ENCODE results near the gene SCYGR3.
"Not testable (repeated sequence)": the region's sequence is repeated elsewhere in the genome, so short reads cannot be mapped to it uniquely, and the experiment has no call there.

SCYGR3 gene

DNA sequence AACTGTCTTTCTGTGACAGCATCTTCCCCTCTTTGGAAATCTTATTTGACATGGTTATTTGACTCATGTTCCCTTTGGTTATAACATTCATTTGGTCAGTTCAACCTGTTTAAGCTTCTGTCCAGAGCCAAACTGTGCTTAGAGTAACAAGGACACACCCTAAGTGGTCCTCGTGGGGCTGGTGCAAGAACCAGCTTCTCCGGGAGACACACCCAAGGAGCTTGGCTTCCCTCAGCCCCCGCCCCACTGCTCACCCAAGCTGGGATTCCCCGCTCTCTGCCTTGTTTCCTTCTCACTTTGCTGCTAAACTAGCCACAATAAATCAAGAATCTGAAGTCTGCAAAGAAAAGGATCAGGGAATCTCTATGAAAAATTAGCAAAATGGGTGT lies 1.4 kb downstream of the SCYGR3 start:
- DNase-seq (ENCODE audit: low spot score), result no peak

GRCh38 chr2:227612546-227613271 lies 1.9 kb downstream of the SCYGR3 start:
- DNase-seq (ENCODE audit: low spot score), result no peak

DNA sequence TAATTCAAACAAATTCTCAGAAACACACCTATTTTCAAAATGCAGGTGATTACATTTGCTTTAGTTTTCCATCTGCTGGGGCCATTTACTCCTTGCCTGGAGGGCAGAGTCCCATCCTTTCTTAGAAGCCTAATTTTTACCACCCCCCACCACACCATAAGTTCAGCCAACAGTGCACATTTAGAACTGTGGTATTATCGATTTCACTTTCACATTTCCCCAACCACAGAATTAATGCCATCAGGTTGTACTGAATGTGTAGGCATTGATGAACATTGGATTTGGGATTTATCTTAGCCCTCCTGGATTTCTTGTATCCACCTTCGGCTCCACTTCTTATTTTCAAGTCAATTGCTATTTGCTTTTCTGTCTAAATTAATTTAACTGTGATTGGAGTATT lies 4.5 kb downstream of the SCYGR3 start:
- no peak for DNase-seq (ENCODE audit: low spot score)

- no peak for DNase-seq (ENCODE audit: low spot score)
Measured at GRCh38 chr2:227608561-227609338, 5.9 kb downstream of the SCYGR3 start.

- DNase-seq (ENCODE audit: low spot score), result no peak
Measured at GRCh38 chr2:227607941-227608340, 6.7 kb downstream of the SCYGR3 start.

GRCh38 chr2:227606476-227606875 lies 8.2 kb downstream of the SCYGR3 start:
- no peak for DNase-seq (ENCODE audit: low spot score)

DNA sequence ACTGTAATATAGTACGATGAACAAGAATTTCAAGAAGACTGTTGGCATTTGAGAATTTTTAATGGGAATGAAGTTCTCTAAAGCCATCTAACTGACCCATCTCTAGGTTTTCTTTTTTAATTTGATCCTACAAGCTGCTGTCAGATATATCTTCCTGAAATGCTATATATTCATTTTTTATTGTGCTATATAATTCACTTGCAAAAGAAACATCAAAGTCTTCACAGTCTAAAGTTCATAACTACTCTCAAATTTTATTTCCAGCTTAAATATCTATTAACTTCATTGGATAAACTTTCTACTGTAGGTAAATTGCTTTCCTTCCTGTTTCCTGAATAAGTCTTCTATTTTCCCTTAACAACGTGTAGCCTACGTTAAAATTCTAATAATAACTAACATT lies 12.3 kb downstream of the SCYGR3 start:
- DNase-seq (ENCODE audit: low spot score), result no peak

DNA sequence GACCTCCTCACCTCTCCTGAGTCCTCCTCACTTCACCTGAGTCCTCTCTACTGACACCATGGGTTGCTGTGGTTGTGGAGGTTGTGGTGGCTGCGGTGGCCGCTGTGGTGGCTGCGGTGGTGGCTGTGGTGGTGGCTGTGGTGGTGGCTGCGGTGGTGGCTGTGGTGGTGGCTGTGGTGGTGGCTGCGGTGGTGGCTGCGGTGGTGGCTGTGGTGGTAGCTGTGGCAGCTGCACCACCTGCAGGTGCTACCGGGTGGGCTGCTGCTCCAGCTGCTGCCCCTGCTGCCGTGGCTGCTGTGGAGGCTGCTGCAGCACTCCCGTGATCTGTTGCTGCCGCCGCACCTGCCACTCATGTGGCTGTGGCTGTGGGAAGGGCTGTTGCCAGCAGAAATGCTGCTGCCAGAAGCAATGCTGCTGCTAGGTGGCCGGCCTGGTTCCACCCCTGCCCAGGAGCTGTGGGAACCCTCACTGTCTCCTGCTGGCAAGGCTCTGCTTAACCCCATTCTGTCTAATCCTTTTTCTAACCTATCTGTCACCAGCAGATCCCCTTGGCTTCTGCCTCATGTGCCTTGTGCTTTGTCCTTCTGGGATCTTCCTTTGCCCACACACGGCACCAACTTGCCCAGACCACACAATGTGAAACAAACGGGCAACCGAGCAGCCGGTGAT lies 15.7 kb downstream of the SCYGR3 start, which contains the start of gene SCYGR2:
Gene SCYGR2, plus strand, starts transcription at position 59 of the 669 bp plus-strand sequence. Its CDS starts 0 bp downstream, at position 59.
- not testable (repeated sequence) for DNase-seq (ENCODE audit: low spot score)

- DNase-seq (ENCODE audit: low spot score), result no peak
Measured at GRCh38 chr2:227597998-227598397, 16.6 kb downstream of the SCYGR3 start.

- no peak for DNase-seq (ENCODE audit: low spot score)
Measured at GRCh38 chr2:227597036-227597435, 17.6 kb downstream of the SCYGR3 start.

DNA sequence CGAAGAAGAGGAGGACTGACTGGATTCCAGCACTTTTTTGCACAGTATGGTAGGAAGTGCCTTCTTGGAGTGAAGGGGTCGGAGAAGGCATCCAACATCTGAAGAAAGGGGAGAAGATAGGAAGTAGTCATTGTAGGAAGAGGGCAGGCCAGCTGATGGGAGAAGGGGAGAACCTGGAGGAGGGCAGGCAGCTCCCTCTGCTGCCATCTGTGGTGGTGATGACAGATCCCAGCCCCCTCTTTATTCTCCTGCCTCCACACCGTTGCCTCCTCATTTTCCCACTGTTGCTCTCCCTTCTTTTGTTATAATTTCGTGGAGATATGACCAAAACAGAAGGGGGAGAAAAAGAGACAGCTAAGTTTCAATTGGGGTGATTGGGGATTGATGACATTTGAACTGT lies 18.8 kb downstream of the SCYGR3 start:
- no peak for DNase-seq (ENCODE audit: low spot score)

- DNase-seq (ENCODE audit: low spot score), result no peak
Measured at GRCh38 chr2:227592694-227593387, 21.8 kb downstream of the SCYGR3 start.

DNA sequence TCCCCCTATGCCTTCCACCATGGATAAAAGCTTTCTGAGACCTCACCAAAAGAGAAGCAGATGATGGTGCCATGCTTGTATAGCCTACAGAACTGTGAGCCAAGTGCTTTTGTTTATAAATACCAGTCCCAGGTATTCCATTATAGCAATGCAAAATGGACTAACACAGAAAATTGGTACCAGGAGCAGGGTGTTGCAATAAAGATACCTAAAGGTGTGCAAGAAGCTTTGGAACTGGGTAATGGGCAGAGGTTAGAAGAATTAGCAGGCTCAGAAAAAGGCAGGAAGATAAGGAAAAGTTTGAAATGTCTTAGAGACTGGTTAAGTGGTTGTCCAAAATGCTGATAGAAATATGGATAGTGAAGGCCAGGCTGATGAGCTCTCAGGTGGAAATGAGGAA lies 32.3 kb downstream of the SCYGR3 start:
- DNase-seq (ENCODE audit: low spot score), result no peak

GRCh38 chr2:227579791-227580190 lies 34.8 kb downstream of the SCYGR3 start:
- no peak for DNase-seq (ENCODE audit: low spot score)

DNA sequence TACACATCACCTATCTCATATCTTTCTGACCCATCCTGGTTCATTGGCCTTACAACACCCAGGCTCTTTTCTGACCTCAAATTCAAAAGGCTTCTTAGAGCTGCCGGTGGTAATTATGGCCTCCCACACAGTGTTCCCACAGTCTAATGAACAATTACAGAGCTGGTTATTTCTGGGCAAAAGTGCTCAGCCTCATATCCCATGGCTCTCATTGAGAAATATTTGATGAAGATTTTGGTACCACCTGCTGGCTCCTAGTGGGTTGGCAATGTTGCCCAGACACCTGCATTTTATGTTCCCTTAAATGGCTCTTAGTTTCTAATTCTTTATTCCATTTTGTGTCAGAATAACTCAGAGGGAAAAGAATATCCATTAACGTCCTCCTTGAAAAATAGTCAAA lies 36.0 kb downstream of the SCYGR3 start:
- DNase-seq (ENCODE audit: low spot score), result no peak

DNA sequence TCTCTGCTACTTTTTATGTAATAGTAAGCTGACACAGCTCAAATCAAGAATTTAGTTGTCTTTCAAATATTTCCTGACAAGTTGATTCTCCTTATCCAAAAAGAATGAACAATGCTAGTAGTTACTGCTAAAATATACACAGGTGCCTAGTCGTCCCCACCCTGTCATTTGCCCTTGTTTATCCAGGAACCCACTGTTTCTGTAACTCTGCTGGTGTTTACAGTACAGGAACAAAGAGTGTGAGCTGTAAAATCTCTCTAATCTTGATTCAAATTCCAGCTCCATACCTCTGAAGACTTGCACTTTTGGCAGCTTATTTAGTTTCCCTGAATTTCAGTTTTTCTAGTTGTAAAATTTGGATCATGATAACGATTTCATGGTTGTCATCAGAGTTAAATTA lies 37.1 kb downstream of the SCYGR3 start:
- no peak for DNase-seq (ENCODE audit: low spot score)

DNA sequence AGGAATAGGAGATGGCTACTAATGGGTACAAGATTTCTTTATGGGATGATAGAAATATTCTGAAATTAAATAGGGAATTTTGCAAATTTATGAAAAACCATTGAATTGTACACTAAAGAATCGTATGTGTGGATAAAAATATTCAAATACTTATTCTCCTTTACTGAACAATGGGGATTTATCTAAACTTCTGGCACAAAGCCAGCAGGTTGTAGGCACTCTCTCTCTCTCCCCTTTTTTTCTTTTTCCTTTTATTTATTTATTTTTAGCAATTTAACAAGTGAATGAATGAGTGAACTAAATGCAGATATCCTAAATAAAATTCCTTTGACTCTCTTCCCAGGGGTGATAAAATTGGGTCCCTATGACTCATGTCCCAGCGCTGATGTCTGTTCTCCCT lies 37.8 kb downstream of the SCYGR3 start:
- DNase-seq (ENCODE audit: low spot score), result no peak

DNA sequence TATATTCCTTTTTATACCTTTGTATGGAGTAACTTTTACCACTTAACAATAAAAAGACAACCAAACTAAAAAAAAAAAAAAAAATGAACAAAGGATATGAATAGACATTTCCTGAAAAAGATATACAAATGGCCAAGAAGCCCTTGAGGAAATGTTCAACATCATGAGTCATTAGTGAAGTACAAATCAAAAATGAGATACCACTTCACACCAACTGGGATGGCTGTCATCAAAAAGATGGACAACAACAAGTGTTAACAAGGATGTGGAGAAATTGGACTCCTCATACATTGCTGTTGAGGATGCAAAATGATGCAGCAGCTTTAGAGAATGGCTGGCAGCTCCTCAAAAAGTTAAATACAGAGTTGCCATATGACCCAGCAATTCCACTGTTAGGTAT lies 38.5 kb downstream of the SCYGR3 start:
- DNase-seq (ENCODE audit: low spot score), result no peak

GRCh38 chr2:227570615-227571014 lies 44.0 kb downstream of the SCYGR3 start:
- DNase-seq (ENCODE audit: low spot score), result no peak

- no peak for DNase-seq (ENCODE audit: low spot score)
Measured at GRCh38 chr2:227568852-227569169, 45.8 kb downstream of the SCYGR3 start.

- DNase-seq (ENCODE audit: low spot score), result no peak
Measured at GRCh38 chr2:227566012-227566411, 48.6 kb downstream of the SCYGR3 start.

DNA sequence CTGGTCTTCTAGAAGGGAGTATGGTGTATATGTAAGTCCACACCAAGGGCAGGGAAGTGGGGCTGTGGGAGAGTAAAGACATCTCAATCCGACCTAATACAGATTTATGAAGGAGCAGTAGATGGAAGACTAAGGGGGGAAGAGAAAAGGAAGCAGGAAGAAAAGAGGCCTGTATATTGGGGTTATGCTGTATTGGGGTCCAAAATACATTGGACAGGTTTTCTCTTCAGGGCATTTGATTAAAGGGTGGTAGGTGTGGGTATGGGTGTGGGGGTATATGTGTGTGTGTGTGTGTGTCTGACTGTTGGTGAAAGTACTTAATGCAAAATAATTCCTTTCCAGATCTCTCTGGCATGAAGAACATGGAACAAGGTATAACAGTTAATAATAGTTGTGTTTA lies 49.6 kb downstream of the SCYGR3 start:
- no peak for DNase-seq (ENCODE audit: low spot score)

Data from RKO (cell line).